ENCODE measurements around the gene DPM1.

Gene DPM1

DNA sequence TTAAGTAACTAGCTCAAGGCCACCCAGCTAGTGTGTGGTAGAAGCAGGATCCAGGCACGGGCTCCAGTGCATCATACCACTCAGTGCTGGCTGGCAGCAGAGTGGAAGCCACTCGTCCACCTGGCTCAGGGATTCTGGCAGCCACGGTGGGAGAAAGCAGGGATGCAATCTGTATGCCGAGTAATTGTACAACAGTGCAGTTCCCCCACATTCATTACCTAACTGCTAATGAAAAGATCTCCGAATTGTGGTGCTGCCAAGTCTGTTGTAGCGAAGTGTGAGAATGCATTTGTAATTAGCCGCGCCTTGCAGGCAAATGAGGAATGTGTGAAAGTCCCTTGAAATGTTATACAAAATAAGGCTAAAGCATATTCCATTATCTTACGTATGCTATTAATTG, 35.5 kb upstream of the DPM1 start:
- Histone ChIP-seq H3K4me1 (ENCODE audit: control insufficient read depth in 1 of 2, insufficient read depth in 1 of 2, low read depth in 1 of 2, low read length in 1 of 2) (no peaks in the 10 kb centered on the region), H3K9me3 (no peaks in the 10 kb centered on the region)
- TF ChIP-seq, protein P1, sequence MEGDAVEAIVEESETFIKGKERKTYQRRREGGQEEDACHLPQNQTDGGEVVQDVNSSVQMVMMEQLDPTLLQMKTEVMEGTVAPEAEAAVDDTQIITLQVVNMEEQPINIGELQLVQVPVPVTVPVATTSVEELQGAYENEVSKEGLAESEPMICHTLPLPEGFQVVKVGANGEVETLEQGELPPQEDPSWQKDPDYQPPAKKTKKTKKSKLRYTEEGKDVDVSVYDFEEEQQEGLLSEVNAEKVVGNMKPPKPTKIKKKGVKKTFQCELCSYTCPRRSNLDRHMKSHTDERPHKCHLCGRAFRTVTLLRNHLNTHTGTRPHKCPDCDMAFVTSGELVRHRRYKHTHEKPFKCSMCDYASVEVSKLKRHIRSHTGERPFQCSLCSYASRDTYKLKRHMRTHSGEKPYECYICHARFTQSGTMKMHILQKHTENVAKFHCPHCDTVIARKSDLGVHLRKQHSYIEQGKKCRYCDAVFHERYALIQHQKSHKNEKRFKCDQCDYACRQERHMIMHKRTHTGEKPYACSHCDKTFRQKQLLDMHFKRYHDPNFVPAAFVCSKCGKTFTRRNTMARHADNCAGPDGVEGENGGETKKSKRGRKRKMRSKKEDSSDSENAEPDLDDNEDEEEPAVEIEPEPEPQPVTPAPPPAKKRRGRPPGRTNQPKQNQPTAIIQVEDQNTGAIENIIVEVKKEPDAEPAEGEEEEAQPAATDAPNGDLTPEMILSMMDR (IDR thresholded peaks at IDR 0.05), result no peak

DNA sequence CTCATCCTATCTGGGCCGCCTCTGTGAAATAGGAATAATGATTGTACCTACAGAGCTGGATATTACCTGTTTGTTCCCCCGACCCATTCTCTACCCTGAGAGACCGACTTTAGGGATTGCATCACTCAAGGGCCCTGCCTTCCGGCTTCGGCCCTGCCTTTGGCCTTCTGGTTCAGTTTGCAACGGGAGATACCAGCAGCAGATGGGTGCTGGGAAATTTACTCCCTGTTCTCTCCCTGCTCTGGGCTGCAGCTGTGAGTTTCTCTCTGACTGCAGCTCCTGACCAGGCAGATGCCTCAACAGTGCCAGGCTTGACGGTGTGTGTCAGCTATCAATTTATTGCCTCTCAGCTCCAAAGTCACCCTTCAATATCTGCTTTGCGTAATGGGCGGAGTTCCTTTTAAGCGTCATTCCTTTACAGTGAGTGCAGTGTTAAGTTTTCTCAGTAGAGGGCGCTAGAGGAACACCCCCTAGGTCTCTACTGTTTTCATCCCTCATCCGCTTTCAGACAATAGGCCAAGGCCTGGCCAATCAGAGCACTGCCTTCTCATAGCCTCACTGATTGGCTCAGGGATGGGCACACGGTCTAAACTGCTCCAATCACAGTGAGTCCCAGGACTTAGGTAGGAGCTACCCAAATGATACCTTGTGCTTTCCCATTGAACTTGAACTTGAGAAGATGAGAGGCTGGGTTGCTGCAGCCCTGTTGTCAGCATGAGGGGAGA, 34.6 kb upstream of the DPM1 start:
- Histone ChIP-seq H3K36me3 (no peaks in the 10 kb centered on the region), H3K4me1 (ENCODE audit: control insufficient read depth in 1 of 2, insufficient read depth in 1 of 2, low read depth in 1 of 2, low read length in 1 of 2) (no peaks in the 10 kb centered on the region), H3K27me3 (peaks cover 26% of the 10 kb centered on the region), H3K4me3 (ENCODE audit: low read depth in 1 of 2, low read length in 1 of 2) (no peak overlapping the region), H3K9me3 (no peaks in the 10 kb centered on the region), H3K27ac (no peak overlapping the region)
- TF ChIP-seq, protein P1 (IDR thresholded peaks at IDR 0.05), result peak; percentile 25

More for the DNA sequence above, 35.5 kb upstream of the DPM1 start:
- Histone ChIP-seq H3K27me3 (peaks cover 33% of the 10 kb centered on the region), H3K36me3 (no peaks in the 10 kb centered on the region), H3K27ac (no peak overlapping the region), H3K4me3 (ENCODE audit: low read depth in 1 of 2, low read length in 1 of 2) (no peak overlapping the region)

DNA sequence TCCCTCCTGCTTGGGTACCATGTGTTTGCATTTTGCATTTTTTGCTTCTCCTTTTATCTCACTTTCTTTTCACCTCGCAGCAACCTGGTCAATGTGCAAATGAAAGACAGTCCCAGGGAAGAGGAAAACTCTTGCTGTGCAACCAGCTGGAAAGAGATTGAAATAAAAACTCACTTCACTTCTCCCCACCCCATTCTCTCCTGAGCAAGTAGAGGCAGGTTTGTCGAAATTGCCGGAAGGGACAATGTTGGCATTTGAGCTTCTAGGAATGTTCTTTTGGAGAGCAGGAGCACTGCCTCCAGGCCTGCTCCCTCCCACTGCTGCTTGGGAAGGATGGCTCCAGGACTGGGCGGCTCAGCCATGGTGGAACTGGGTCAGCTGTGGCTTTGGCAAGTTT, 34.0 kb upstream of the DPM1 start:
- Histone ChIP-seq H3K4me3 (ENCODE audit: low read depth in 1 of 2, low read length in 1 of 2) (no peak overlapping the region), H3K27me3 (peaks cover 26% of the 10 kb centered on the region), H3K27ac (no peak overlapping the region), H3K36me3 (no peaks in the 10 kb centered on the region), H3K9me3 (no peaks in the 10 kb centered on the region), H3K4me1 (ENCODE audit: control insufficient read depth in 1 of 2, insufficient read depth in 1 of 2, low read depth in 1 of 2, low read length in 1 of 2) (no peaks in the 10 kb centered on the region)
- TF ChIP-seq, protein P1 (IDR thresholded peaks at IDR 0.05), result no peak

DNA sequence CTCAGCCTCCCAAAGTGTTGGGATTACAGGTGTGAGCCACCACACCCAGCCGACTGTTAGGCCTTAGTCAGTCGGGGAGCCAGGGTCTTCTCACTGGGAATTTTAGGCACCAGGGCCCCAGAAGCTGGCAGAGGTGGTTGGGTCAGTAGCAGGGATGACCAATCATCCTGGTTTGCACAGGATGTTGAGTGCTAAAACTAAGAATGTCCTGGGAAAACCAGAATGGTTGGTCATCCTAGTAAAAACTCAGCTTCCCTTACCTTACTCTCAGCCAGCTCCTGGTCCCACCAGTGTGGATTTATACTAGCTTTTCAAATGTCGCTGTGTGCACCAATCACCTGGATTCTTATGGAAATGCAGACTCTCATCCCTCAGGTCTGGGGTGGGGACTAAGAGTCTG, 32.7 kb upstream of the DPM1 start:
- TF ChIP-seq, protein P1 (IDR thresholded peaks at IDR 0.05), result no peak
- H3K36me3 ChIP-seq, result no peaks in the 10 kb centered on the region
- no peaks in the 10 kb centered on the region for H3K4me1 ChIP-seq (ENCODE audit: control insufficient read depth in 1 of 2, insufficient read depth in 1 of 2, low read depth in 1 of 2, low read length in 1 of 2)
- peaks cover 30% of the 10 kb centered on the region for H3K27me3 ChIP-seq
- H3K4me3 ChIP-seq (ENCODE audit: low read depth in 1 of 2, low read length in 1 of 2), result no peak overlapping the region
- no peaks in the 10 kb centered on the region for H3K9me3 ChIP-seq
- no peak overlapping the region for H3K27ac ChIP-seq

DNA sequence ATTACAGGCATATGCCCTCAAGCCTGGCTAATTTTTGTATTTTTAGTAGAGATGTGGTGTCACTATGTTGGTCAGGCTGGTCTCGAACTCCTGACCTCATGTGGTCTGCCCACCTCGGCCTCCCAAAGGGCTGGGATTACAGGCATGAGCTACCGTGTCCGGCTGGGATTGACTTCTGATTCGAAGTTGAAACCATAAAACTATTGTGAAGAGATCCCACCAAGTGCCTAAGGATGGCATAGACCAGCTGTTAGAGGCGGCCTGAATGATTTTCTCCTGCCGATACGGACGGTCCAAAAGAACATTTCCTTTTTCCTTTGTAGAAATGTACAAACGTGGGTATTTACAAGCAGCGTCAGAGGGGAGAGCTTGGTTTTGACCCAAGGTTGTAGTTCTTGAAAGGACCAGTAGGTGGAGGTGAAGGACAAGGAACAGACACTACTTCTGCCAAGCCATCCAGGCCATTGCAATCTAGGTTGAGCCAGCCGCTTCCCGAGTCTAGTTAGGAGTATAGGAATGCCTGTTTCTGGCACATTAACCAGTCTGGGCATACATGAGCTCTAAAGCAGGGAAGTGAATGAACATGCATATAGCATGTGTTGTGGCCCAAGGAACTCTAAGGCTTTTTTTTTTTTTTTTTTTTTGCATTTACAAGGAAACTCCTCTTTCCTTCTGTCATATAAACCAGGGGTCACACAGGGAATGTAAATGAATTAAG, 29.3 kb upstream of the DPM1 start:
- no peaks in the 10 kb centered on the region for H3K9me3 ChIP-seq
- no peak overlapping the region for H3K4me3 ChIP-seq (ENCODE audit: low read depth in 1 of 2, low read length in 1 of 2)
- TF ChIP-seq, protein P1 (IDR thresholded peaks at IDR 0.05), result peak; percentile 67
- peaks cover 56% of the 10 kb centered on the region for H3K27me3 ChIP-seq
- no peaks in the 10 kb centered on the region for H3K36me3 ChIP-seq
- no peaks in the 10 kb centered on the region for H3K4me1 ChIP-seq (ENCODE audit: control insufficient read depth in 1 of 2, insufficient read depth in 1 of 2, low read depth in 1 of 2, low read length in 1 of 2)
- H3K27ac ChIP-seq, result no peak overlapping the region

All from neutrophil (primary cell).